PC-3 (cell line): ENCODE data around the gene ARHGAP22. TPM values are rescaled to one million over a fixed set of nuclear protein-coding genes. Genes with fewer than 3 reads are reported as not detected.

Experiments used
- ATAC-seq: fragments of 200-7000 bp; cut with Tn5 transposase; 2 replicates; pipeline ENCODE4 v1.9.1; 2020; ENCODE audit warnings: mild to moderate bottlenecking, moderate library complexity
- BruUV-seq: library from RNA; stranded (reverse); fragments of 400-500 nt; replicated peaks from 2 replicates; lab custom pipeline; 2021; lab: Mats Ljungman, UMichigan
- CTCF ChIA-PET: fragments of 300-600 bp; sonication (Branson Sonifier 250); formaldehyde crosslinking; loops from one replicate; lab custom pipeline; 2022; ENCODE audit warnings: antibody characterized with exemption; lab: Charles Lee
- POLR2A ChIA-PET: fragments of 300-600 bp; sonication (Branson Sonifier 250); formaldehyde crosslinking; loops from one replicate; lab custom pipeline; 2022; ENCODE audit warnings: antibody characterized with exemption; ENCODE audit not compliant: unreplicated experiment; lab: Charles Lee
- DNase-seq: peaks from one replicate; pipeline ENCODE4 v3.0.0-alpha.2; 2015
- H2AFZ ChIP-seq: fragments of 300-600 bp; sonication (generic); 2 replicates; pipeline ENCODE4 v1.6.0; 2016; ENCODE audit warnings: antibody characterized with exemption, low read length
- H3F3A ChIP-seq: fragments of 300-600 bp; sonication (generic); one replicate; pipeline ENCODE4 v1.6.0; 2017; ENCODE audit warnings: antibody characterized with exemption, low read length, control low read depth, mild to moderate bottlenecking; ENCODE audit not compliant: unreplicated experiment
- H3K27ac ChIP-seq: fragments of 300-600 bp; sonication (generic); 2 replicates; pipeline ENCODE4 v1.5.1; 2016; ENCODE audit warnings: mild to moderate bottlenecking, low read length
- H3K27me3 ChIP-seq: fragments of 300-600 bp; sonication (generic); 2 replicates; pipeline ENCODE4 v1.6.1; 2016; ENCODE audit warnings: low read length, mixed read lengths
- H3K36me3 ChIP-seq: fragments of 300-600 bp; sonication (generic); 2 replicates; pipeline ENCODE4 v1.6.1; 2016; ENCODE audit warnings: low read depth, mixed run types, low read length, mixed read lengths
- H3K4me1 ChIP-seq: fragments of 300-600 bp; sonication (generic); 2 replicates; pipeline ENCODE4 v1.5.1; 2016; ENCODE audit warnings: low read length; ENCODE audit not compliant: insufficient read depth
- H3K4me2 ChIP-seq: fragments of 300-600 bp; sonication (generic); 2 replicates; pipeline ENCODE4 v1.6.0; 2016; ENCODE audit warnings: low read length
- H3K4me3 ChIP-seq: fragments of 300-600 bp; sonication (generic); 2 replicates; pipeline ENCODE4 v1.5.1; 2016; ENCODE audit warnings: mild to moderate bottlenecking, low read length, mixed read lengths
- H3K79me2 ChIP-seq: fragments of 300-600 bp; sonication (generic); 2 replicates; pipeline ENCODE4 v1.6.1; 2017; ENCODE audit warnings: low read length, mixed read lengths
- H3K9ac ChIP-seq: fragments of 300-600 bp; sonication (generic); 2 replicates; pipeline ENCODE4 v1.6.0; 2016; ENCODE audit warnings: mild to moderate bottlenecking, low read length
- H3K9me2 ChIP-seq: fragments of 300-600 bp; sonication (generic); replicated peaks from 2 replicates; pipeline ENCODE4 v1.6.1; 2016; ENCODE audit warnings: mixed run types, low read length, mixed read lengths
- H3K9me3 ChIP-seq: fragments of 300-600 bp; sonication (generic); 2 replicates; pipeline ENCODE4 v1.6.1; 2016; ENCODE audit warnings: low read length, mixed read lengths
- H4K20me1 ChIP-seq: fragments of 300-600 bp; sonication (generic); 2 replicates; pipeline ENCODE4 v1.6.1; 2016; ENCODE audit warnings: low read length, mixed read lengths
- EZH2 ChIP-seq: fragments of 300-600 bp; sonication (generic); IDR thresholded peaks from one replicate; pipeline ENCODE4 v1.6.1; 2017; ENCODE audit warnings: antibody characterized with exemption, mild to moderate bottlenecking, low read length; ENCODE audit not compliant: unreplicated experiment
- EZH2phosphoT487 ChIP-seq: fragments of 300-600 bp; sonication (generic); IDR thresholded peaks from 2 replicates; pipeline ENCODE4 v1.6.1; 2018; ENCODE audit warnings: mild to moderate bottlenecking, antibody characterized with exemption, low read length, borderline replicate concordance
- intact Hi-C: fragments of 100-400 bp; cut with micrococcal nuclease; formaldehyde crosslinking; loops from 2 replicates; pipeline ENCODE4 v1.9.0; 2023
- total RNA-seq: library from RNA; depleted of rRNA; stranded (reverse); fragments of >200 nt; gene quantifications from 2 replicates; pipeline ENCODE4 v1.2.3, GENCODE V29; 2014
- TF ChIP-seq, protein P1 (sequence below): fragments of 300-600 bp; sonication (generic); conservative IDR thresholded peaks from 2 replicates; pipeline ENCODE4 v1.5.1; 2017; ENCODE audit warnings: antibody characterized with exemption, low read depth, mild to moderate bottlenecking, low read length

Gene ARHGAP22
- total RNA-seq, 1 experiment from 2014 or later, result 12.2 TPM

- no TSS peak for BruUV-seq
- Histone ChIP-seq H3K27me3 (peaks cover 4% of the 10 kb centered on the region; the same call in 1 of the 2 replicates), H2AFZ (no peak overlapping the region), H3K9ac (no peak overlapping the region), H3K79me2 (no peaks in the 10 kb centered on the region), H4K20me1 (no peaks in the 10 kb centered on the region), H3K9me3 (no peaks in the 10 kb centered on the region), H3K4me2 (no peak overlapping the region), H3K27ac (no peak overlapping the region), H3K36me3 (no peaks in the 10 kb centered on the region), H3F3A (no peaks in the 10 kb centered on the region), H3K4me3 (no peak overlapping the region), H3K9me2 (no peaks in the 10 kb centered on the region), H3K4me1 (no peaks in the 10 kb centered on the region)
- TF ChIP-seq EZH2phosphoT487, result no peak
- TF ChIP-seq, protein P1, sequence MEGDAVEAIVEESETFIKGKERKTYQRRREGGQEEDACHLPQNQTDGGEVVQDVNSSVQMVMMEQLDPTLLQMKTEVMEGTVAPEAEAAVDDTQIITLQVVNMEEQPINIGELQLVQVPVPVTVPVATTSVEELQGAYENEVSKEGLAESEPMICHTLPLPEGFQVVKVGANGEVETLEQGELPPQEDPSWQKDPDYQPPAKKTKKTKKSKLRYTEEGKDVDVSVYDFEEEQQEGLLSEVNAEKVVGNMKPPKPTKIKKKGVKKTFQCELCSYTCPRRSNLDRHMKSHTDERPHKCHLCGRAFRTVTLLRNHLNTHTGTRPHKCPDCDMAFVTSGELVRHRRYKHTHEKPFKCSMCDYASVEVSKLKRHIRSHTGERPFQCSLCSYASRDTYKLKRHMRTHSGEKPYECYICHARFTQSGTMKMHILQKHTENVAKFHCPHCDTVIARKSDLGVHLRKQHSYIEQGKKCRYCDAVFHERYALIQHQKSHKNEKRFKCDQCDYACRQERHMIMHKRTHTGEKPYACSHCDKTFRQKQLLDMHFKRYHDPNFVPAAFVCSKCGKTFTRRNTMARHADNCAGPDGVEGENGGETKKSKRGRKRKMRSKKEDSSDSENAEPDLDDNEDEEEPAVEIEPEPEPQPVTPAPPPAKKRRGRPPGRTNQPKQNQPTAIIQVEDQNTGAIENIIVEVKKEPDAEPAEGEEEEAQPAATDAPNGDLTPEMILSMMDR, result no peak
- TF ChIP-seq EZH2, result no peak
- ATAC-seq (no peak), DNase-seq (no peak)
- intact Hi-C loops, result no loop called here
- CTCF ChIA-PET, result no interaction called here
- POLR2A ChIA-PET, result no interaction called here
Observed at GRCh38 chr10:48467669-48468068, 137.2 kb downstream of the ARHGAP22 start.

GRCh38 chr10:48466611-48467240 lies 138.1 kb downstream of the ARHGAP22 start:
- H3K9me2 ChIP-seq, result no peaks in the 10 kb centered on the region
- H3K4me2 ChIP-seq, result no peak overlapping the region
- no peak overlapping the region for H3K9ac ChIP-seq
- intact Hi-C loops, result no loop called here
- no peak overlapping the region for H2AFZ ChIP-seq
- H3K27me3 ChIP-seq, result peaks cover 4% of the 10 kb centered on the region; the same call in 1 of the 2 replicates
- H3K27ac ChIP-seq, result no peak overlapping the region
- no TSS peak for BruUV-seq
- DNase-seq (no peak), ATAC-seq (no peak)
- TF ChIP-seq EZH2phosphoT487 (no peak), EZH2 (no peak)
- TF ChIP-seq, protein P1, result no peak
- no peaks in the 10 kb centered on the region for H3K36me3 ChIP-seq
- H3K4me3 ChIP-seq, result no peak overlapping the region
- POLR2A ChIA-PET, result no interaction called here
- no peaks in the 10 kb centered on the region for H3K4me1 ChIP-seq
- H3K79me2 ChIP-seq, result no peaks in the 10 kb centered on the region
- H3F3A ChIP-seq, result no peaks in the 10 kb centered on the region
- CTCF ChIA-PET, result no interaction called here
- no peaks in the 10 kb centered on the region for H4K20me1 ChIP-seq
- H3K9me3 ChIP-seq, result no peaks in the 10 kb centered on the region

DNA sequence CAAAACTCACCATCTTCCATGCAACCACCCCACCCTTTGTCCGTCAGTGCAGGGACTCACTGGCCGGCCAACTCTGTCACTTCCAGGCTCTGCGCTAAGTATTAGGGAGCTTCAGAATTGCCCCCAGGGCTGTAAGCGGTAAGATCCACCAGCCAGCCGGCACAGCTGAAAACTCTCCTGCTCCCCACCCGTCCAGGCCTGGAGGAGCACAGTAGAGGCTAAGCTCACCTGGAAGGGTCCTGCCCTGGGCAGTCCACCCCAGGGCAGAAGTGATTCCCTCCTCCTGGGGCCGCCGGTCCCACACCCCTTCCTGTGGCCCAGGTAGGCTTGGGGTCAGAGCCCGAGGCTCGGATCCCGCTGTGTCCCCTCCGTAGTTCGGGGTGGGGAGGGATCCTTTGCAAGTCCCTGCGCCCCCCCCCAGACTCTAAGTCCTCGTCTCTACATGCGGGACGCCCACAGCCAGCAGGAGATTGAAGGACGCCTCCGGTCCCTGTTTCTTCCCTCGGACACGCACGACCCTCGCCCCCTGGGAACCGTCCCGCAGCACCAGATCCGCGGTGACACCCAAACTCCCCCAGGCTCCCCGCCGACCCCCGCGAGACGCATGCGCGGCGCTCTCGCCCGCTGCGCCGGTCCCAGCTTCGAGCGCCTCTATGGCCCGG lies 138.9 kb downstream of the ARHGAP22 start:
- Histone ChIP-seq H3K9ac (no peak overlapping the region), H3K4me3 (no peak overlapping the region), H3K4me2 (no peak overlapping the region), H3K79me2 (no peaks in the 10 kb centered on the region), H3K27ac (no peak overlapping the region), H3K9me3 (no peaks in the 10 kb centered on the region), H3K27me3 (peaks cover 4% of the 10 kb centered on the region; the same call in 1 of the 2 replicates), H3K36me3 (no peaks in the 10 kb centered on the region), H4K20me1 (no peaks in the 10 kb centered on the region), H3K9me2 (no peaks in the 10 kb centered on the region), H3F3A (no peaks in the 10 kb centered on the region), H3K4me1 (no peaks in the 10 kb centered on the region), H2AFZ (no peak overlapping the region)
- no TSS peak for BruUV-seq
- ChIA-PET POLR2A (no interaction called here), CTCF (no interaction called here)
- no peak for DNase-seq
- no peak for ATAC-seq
- no peak for TF ChIP-seq EZH2phosphoT487
- TF ChIP-seq, protein P1, result no peak
- TF ChIP-seq EZH2, result no peak
- intact Hi-C loops, result no loop called here
